Measurements from ENCODE around the gene ERCC2. TPM values are rescaled to one million over a fixed set of nuclear protein-coding genes. Genes with fewer than 3 reads are reported as not detected.
"Not testable (repeated sequence)": the region's sequence is repeated elsewhere in the genome, so short reads cannot be mapped to it uniquely, and the experiment has no call there.

The ERCC2 gene
- total and polyA plus RNA-seq, 5 donors: 9.6 to 15.7 (median 11.5) TPM

DNA sequence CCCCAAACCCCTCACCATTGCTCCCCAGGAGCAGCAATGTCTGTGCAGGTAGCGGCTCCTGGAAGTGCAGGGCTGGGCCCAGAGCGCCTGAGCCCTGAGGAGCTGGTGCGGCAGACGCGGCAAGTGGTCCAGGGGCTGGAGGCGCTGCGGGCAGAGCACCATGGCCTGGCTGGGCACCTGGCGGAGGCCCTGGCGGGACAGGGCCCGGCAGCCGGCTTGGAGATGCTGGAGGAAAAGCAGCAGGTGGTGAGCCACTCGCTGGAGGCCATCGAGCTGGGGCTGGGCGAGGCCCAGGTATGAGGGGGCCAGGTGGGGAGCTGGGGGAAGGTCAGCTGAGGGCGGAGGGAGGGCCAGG, 24.9 kb downstream of the ERCC2 start:
- H3K9me3 ChIP-seq (ENCODE audit: control insufficient read depth, low read length): no peaks in the 10 kb centered on the region
- no peaks in the 10 kb centered on the region for H3K27me3 ChIP-seq (ENCODE audit: control insufficient read depth, insufficient read depth)
- intact Hi-C loops (cut with DNase I): no loop called here
- H3K4me1 ChIP-seq (ENCODE audit: control insufficient read depth, insufficient read depth, low read length): no peaks in the 10 kb centered on the region
- no peak for ATAC-seq
- WGBS: 86% methylated on average over 15 of the region's 15 CpGs
- no peak overlapping the region for H3K4me3 ChIP-seq (ENCODE audit: low read length)
- no peak for DNase-seq
- no peak overlapping the region for H3K27ac ChIP-seq (ENCODE audit: low read length)

DNA sequence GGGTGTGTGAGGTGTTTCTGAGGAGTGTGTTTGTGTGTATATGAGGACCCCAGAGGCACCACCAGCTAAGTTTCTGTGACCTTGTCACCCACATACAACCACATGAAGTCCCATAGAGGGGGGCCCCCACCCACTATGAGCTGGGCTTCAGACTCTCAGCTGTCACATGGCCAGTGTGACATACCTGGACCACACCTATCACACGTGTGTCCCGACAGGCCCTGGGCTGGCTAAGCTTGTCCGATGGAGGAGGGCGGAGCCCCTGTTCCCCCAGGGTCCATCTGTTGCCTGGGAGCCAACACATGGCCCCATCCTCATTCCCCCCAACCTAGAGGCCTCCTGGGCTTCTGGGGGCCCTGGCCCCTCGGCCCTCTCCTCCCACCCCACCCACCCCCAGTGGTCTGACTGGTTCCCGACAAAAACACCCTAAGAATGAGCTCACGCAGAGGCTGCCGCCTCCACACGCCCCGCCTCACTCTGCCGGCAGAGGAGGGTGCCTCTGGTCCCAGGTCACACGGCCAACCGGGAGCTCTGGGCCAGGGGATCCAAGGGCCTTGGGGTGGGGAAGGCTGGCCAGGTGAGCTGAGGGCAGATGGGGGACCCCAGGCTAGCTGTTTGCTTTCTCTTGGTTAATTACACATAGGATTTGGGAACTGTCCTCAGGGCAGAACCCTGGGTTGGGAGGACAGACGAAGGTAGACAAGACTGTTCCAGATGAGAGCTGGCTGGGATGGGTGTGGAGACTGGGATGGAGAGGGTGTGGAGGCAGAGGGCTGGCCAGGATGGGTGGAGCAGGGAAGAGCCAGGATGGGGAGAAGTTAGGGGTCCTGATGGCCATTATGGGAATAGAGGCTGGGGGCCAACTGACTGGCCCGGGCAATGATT, 25.5 kb downstream of the ERCC2 start:
- ATAC-seq: no peak
- H3K27me3 ChIP-seq (ENCODE audit: control insufficient read depth, insufficient read depth): no peaks in the 10 kb centered on the region
- no peak overlapping the region for H3K4me3 ChIP-seq (ENCODE audit: low read length)

DNA sequence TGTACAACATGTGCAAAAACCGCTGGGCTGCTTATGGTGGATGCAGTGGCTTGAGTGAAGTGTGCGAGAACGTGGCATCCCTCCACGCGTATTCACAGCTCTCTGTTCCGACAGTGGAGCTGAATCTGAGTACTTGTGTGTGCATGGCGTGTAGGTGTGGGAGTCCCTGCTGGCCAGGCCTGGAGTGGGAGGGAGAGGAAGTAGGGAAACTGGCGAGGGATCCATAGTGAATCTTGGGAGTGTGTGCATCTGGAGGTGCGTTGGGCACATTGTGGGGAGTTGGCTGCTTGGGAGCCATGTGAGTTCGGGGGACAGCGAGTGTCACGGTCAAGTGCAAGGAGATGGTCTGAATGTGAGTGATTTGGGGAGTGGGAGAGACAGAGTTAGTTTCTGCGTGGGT, 27.5 kb downstream of the ERCC2 start:
- 70% methylated on average over 13 of the region's 13 CpGs for WGBS
- ATAC-seq (no peak), DNase-seq (no peak)
- H3K27me3 ChIP-seq (ENCODE audit: control insufficient read depth, insufficient read depth): no peaks in the 10 kb centered on the region
- no peak overlapping the region for H3K27ac ChIP-seq (ENCODE audit: low read length)
- no peak overlapping the region for H3K4me3 ChIP-seq (ENCODE audit: low read length)
- intact Hi-C loops (cut with DNase I): no loop called here
- no peaks in the 10 kb centered on the region for H3K4me1 ChIP-seq (ENCODE audit: control insufficient read depth, insufficient read depth, low read length)
- H3K9me3 ChIP-seq (ENCODE audit: control insufficient read depth, low read length): no peaks in the 10 kb centered on the region

More for the DNA sequence above, 25.5 kb downstream of the ERCC2 start:
- WGBS: 52% methylated on average over 15 of the region's 15 CpGs
- intact Hi-C loops (cut with DNase I): no loop called here
- Histone ChIP-seq H3K9me3 (ENCODE audit: control insufficient read depth, low read length) (no peaks in the 10 kb centered on the region), H3K27ac (ENCODE audit: low read length) (no peak overlapping the region), H3K4me1 (ENCODE audit: control insufficient read depth, insufficient read depth, low read length) (no peaks in the 10 kb centered on the region)
- no peak for DNase-seq

DNA sequence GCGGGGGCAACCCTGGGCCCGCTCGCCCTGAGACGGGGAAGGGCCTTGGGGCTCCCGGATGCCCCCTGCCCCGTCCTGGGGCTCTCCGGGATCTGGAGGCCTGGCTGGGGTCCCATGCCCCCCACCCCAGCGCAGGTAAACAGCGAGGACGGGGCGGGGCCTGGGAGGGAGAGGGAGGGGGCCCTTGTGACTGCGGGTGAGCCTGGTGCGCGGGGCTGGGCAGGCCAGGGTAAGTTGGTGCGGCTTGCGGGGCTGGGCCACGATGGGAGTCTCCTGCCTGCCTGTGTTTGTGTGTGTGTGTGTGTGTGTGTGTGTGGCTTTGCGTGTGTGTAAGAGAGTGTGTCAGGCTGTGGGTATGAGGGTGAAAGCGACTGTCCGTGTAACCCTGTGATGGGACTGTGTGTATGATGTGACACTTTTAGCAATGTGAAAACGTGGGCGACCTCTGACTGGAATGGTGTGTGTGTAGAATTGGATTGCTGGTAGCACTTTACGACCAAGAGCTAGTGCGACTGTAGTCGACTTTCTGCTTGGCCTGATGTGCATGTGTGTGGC, 29.4 kb downstream of the ERCC2 start:
- no peaks in the 10 kb centered on the region for H3K27me3 ChIP-seq (ENCODE audit: control insufficient read depth, insufficient read depth)
- H3K9me3 ChIP-seq (ENCODE audit: control insufficient read depth, low read length): no peaks in the 10 kb centered on the region
- H3K4me3 ChIP-seq (ENCODE audit: low read length): peak overlapping the region; percentile 26
- no peak overlapping the region for H3K27ac ChIP-seq (ENCODE audit: low read length)
- intact Hi-C loops (cut with DNase I): no loop called here
- 10% methylated on average over 25 of the region's 25 CpGs for WGBS
- ATAC-seq (peak in 1 of 2 donors; percentile 13), DNase-seq (no peak)
- no peaks in the 10 kb centered on the region for H3K4me1 ChIP-seq (ENCODE audit: control insufficient read depth, insufficient read depth, low read length)

DNA sequence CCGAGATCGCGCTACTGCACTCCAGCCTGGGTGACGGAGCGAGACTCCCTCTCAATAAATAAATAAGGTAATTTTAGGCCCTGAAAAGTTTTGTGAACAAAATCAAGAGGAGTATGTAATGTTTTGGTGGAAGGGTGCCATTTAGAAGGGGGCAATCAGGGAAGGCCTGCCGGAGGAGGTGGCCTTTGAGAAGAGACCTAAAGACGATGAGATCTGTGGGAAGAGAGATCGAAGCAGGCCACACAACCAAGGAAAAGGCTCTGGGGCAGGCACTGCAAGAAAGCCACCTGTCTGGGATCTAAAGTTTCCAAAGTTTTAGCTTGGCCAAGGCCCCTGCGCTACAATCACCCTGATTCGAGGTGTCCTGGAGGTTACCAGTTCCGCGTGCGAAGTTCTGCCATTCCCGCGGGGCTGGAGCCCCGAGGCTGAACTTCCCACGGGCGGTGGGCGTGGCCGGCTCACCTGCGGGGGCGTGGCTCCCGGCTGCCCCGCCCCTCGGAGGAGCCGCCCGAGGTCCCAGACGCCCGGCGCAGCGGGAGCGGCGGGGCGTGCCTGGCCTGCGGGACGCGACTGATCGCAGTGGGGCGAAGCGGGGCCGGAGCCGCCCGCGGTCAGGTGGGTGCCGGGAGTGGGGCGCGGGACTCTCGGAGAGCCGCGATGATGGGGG, 30.0 kb downstream of the ERCC2 start, which contains the start of gene KLC3:
TSS of gene KLC3 (plus strand) at position 519 of the 667 bp plus-strand sequence. CDS start 4,792 bp downstream, outside the sequence.
- Histone ChIP-seq H3K27ac (ENCODE audit: low read length) (no peak within 1 kb of the TSS), H3K9me3 (ENCODE audit: control insufficient read depth, low read length) (no peaks in the 10 kb centered on the region), H3K4me1 (ENCODE audit: control insufficient read depth, insufficient read depth, low read length) (no peaks in the 10 kb centered on the region), H3K27me3 (ENCODE audit: control insufficient read depth, insufficient read depth) (no peaks in the 10 kb centered on the region), H3K4me3 (ENCODE audit: low read length) (peak within 1 kb of the TSS; percentile 26)
- ATAC-seq (peak in 1 of 2 donors; percentile 17), DNase-seq (no peak)
- WGBS: 11% methylated on average over 50 of the region's 50 CpGs
- intact Hi-C loops (cut with DNase I): no loop called here

DNA sequence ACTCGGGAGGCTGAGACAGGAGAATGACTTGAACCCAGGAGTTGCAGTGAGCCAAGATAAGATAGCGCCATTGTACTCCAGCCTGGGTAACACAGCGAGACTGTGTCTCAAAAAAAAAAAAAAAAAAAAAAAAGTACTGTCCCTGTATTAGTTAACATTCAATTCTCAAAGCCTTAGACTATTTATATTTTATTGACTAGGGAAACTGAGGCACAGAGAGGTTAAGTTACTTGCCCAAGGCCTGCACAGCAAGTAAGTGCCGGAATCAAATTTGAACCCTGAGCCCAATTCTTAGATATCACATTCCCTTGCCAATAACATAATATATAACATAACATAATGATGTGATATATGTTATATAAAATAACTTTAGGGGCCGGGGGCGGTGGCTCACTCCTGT, 30.7 kb downstream of the ERCC2 start:
- no peak overlapping the region for H3K4me3 ChIP-seq (ENCODE audit: low read length)
- intact Hi-C loops (cut with DNase I): loop anchor here in 2 of 4 donors (5.0 kb wide), 2 partner anchors 87 to 137 kb away; partner anchors contain the start of gene MARK4 (in 1 of the 2)
- no peaks in the 10 kb centered on the region for H3K27me3 ChIP-seq (ENCODE audit: control insufficient read depth, insufficient read depth)
- no peaks in the 10 kb centered on the region for H3K4me1 ChIP-seq (ENCODE audit: control insufficient read depth, insufficient read depth, low read length)
- H3K9me3 ChIP-seq (ENCODE audit: control insufficient read depth, low read length): no peaks in the 10 kb centered on the region
- H3K27ac ChIP-seq (ENCODE audit: low read length): no peak overlapping the region
- 83% methylated on average over 6 of the region's 6 CpGs for WGBS
- ATAC-seq (no peak), DNase-seq (no peak)

DNA sequence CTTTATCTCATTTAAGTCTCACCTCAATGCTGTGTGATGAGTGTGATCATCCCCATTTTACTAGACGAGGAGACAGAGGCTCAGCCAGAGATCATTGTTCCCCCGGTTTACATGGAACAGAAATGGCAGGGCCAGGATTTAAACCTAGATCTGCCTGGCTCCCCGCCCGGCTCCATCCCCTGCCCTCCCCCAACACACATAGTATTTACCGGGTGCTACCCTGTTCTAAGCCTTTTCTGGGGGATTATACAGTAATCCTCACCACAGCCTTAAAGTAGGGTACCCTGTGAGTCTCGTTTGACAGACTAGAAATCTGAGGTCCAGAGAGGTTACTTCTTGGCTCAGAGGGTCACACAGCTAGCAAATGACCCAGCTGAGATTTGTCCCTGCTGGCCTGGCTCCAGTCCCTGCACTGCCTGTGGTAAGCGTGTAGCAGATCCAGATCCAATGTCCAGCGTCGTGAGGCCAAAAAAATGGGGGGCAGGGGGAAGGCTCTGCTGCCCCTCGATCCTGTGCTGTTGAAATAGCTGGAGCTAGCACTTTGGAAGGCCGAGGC, 33.6 kb downstream of the ERCC2 start:
- intact Hi-C loops (cut with DNase I): loop anchor here in 2 of 4 donors (5.0 kb wide), 2 partner anchors 84 to 134 kb away; partner anchors contain the start of gene MARK4 (in 1 of the 2)
- H3K9me3 ChIP-seq (ENCODE audit: control insufficient read depth, low read length): no peaks in the 10 kb centered on the region
- H3K27ac ChIP-seq (ENCODE audit: low read length): no peak overlapping the region
- H3K4me1 ChIP-seq (ENCODE audit: control insufficient read depth, insufficient read depth, low read length): no peaks in the 10 kb centered on the region
- DNase-seq (no peak), ATAC-seq (no peak)
- H3K27me3 ChIP-seq (ENCODE audit: control insufficient read depth, insufficient read depth): no peaks in the 10 kb centered on the region
- no peak overlapping the region for H3K4me3 ChIP-seq (ENCODE audit: low read length)
- WGBS: 58% methylated on average over 11 of the region's 11 CpGs

DNA sequence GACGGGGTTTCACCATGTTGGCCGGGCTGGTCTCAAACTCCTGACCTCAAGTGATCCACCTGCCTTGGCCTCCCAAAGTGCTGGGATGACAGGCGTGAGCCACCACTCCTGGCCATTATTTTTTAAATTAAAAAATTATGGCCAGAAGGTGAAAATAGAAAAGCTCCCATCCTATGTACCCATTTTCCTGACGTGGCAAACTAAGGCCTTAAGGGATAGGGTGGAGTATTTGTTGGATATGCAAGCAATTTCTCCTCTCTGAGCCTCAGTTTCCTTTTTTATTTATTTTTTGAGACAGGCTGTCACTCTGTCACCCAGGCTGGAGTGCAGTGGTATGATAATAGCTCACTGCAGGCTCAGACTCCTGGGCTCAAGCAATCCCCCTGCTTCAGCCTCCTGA, 35.5 kb downstream of the ERCC2 start:
- not testable (repeated sequence) for H3K9me3 ChIP-seq (ENCODE audit: control insufficient read depth, low read length); H3K27ac ChIP-seq (ENCODE audit: low read length); H3K4me3 ChIP-seq (ENCODE audit: low read length); H3K27me3 ChIP-seq (ENCODE audit: control insufficient read depth, insufficient read depth); H3K4me1 ChIP-seq (ENCODE audit: control insufficient read depth, insufficient read depth, low read length); DNase-seq; ATAC-seq
- intact Hi-C loops (cut with DNase I): loop anchor here in 2 of 4 donors (5.0 kb wide), 2 partner anchors 83 to 133 kb away; partner anchors contain the start of gene MARK4 (in 1 of the 2)
- 87% methylated on average over 4 of the region's 4 CpGs for WGBS

DNA sequence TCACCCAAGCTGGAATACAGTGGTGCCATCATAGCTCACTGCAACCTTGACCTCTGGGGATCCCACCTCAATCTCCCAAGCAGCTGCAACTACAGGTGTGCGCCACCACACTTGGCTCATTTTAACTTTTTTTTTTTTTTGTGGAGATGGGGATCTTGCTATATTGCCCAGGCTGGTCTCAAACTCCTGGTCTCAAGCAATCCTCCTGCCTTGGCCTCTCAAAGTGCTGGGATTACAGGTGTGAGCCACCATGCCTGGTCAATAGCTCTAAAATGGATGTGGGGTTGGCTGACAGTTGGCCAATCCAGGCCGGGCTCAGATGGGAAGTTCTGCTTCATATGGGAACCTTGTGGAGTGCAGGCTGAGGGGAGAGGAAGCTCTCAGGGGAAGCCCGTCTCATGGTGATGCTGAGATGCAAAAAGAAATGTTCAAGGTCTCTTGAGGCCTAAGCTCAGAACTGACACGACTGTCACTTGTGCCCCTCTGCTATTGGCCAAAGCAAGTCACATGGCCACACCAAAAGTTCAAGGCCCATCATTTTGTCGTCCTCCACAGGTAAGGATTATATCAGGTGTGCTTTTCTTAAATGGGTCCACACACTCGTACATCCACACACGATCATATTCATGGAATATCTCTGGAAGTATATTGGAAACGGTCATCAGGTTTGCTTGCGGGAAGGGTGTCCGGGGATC, 36.6 kb downstream of the ERCC2 start:
- H3K4me1 ChIP-seq (ENCODE audit: control insufficient read depth, insufficient read depth, low read length): no peaks in the 10 kb centered on the region
- no peak for DNase-seq
- no peak overlapping the region for H3K4me3 ChIP-seq (ENCODE audit: low read length)
- no peaks in the 10 kb centered on the region for H3K9me3 ChIP-seq (ENCODE audit: control insufficient read depth, low read length)
- intact Hi-C loops (cut with DNase I): no loop called here
- no peaks in the 10 kb centered on the region for H3K27me3 ChIP-seq (ENCODE audit: control insufficient read depth, insufficient read depth)
- 82% methylated on average over 10 of the region's 10 CpGs for WGBS
- no peak overlapping the region for H3K27ac ChIP-seq (ENCODE audit: low read length)
- ATAC-seq: peak in 1 of 2 donors; percentile 10

DNA sequence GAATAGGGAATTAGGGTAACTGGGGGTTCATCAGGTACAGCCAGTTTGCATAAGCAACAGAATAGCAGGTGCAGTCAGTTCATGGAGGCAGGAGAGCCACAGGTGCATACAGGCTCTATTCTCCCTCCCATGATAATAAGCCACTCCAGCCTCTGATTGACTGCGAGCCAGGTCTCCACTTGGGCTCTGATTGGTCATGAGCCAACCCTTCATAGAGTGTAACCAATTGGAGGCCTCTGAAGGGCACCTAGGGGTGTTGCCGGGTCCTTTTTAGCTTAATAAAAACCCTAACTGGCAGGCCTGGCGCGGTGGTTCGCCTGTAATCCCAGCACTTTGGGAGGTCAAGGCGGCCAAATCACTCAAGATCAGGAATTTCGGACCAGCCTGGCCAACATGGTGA, 39.0 kb downstream of the ERCC2 start:
- no peak overlapping the region for H3K27ac ChIP-seq (ENCODE audit: low read length)
- no peak for DNase-seq
- no peak overlapping the region for H3K4me3 ChIP-seq (ENCODE audit: low read length)
- 85% methylated on average over 7 of the region's 7 CpGs for WGBS
- intact Hi-C loops (cut with DNase I): no loop called here
- H3K4me1 ChIP-seq (ENCODE audit: control insufficient read depth, insufficient read depth, low read length): peaks cover under 1% of the 10 kb centered on the region
- H3K9me3 ChIP-seq (ENCODE audit: control insufficient read depth, low read length): no peaks in the 10 kb centered on the region
- no peak for ATAC-seq
- H3K27me3 ChIP-seq (ENCODE audit: control insufficient read depth, insufficient read depth): no peaks in the 10 kb centered on the region
